Eye (tissue), 1 donor: ENCODE measurements around the gene SP140.
"Not testable (repeated sequence)": the region's sequence is repeated elsewhere in the genome, so short reads cannot be mapped to it uniquely, and the experiment has no call there.

Experiments
- DNase-seq: peaks from one replicate; pipeline ENCODE4 v3.0.0-alpha.2; 2015

The SP140 gene

GRCh38 chr2:230327418-230328154 lies 102.0 kb downstream of the SP140 start:
- no peak for DNase-seq

- no peak for DNase-seq
Observed at GRCh38 chr2:230328155-230328458, 102.6 kb downstream of the SP140 start.

DNA sequence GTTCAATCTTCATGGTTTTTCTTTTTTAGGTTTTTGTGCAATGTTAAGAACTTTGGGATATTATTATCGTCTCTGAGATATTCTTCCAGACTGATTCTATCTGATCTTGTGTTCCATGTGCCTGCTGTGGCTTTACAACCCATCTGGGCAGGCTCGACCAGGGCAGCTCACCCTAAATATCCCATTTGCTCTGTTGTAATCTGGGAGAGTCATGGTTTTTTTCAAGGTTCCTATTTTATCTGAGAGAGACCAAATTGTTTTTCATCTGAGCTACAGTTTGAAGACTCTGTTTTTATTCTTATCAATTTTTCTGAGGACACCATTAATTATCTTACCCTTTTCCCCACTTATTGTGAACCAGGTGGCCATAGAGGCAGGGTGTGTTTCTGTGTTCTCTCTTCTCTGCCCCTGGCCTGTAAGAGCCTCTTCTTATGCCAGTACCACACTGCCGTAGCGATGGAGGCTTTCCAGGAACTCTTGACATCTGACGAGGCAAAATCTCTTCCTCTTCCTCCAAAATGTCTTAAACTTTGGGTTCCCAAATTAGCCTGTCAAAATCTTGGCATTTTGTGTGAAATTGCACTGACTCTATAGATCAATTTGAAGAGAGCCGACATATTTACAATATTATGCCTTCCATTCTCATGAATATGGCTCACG lies 104.5 kb downstream of the SP140 start:
- DNase-seq: no peak

GRCh38 chr2:230330725-230331124 lies 105.2 kb downstream of the SP140 start:
- DNase-seq: no peak

GRCh38 chr2:230335461-230335863 lies 109.9 kb downstream of the SP140 start:
- no peak for DNase-seq

- DNase-seq: no peak
Observed at GRCh38 chr2:230335864-230336506, 110.4 kb downstream of the SP140 start.

DNA sequence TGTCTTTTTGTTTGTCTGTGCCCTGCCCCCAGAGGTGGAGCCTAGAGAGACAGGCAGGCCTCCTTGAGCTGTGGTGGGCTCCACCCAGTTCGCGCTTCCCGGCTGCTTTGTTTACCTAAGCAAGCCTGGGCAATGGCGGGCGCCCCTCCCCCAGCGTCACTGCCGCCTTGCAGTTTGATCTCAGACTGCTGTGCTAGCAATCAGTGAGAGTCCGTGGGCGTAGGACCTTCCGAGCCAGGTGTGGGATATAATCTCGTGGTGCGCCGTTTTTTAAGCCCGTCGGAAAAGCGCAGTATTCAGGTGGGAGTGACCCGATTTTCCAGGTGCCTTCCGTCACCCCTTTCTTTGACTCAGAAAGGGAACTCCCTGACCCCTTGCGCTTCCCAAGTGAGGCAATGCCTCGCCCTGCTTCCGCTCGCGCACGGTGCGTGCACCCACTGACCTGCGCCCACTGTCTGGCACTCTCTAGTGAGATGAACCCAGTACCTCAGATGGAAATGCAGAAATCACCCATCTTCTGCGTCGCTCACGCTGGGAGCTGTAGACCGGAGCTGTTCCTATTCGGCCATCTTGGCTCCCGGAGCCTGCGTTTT lies 116.5 kb downstream of the SP140 start:
- DNase-seq: not testable (repeated sequence)

DNA sequence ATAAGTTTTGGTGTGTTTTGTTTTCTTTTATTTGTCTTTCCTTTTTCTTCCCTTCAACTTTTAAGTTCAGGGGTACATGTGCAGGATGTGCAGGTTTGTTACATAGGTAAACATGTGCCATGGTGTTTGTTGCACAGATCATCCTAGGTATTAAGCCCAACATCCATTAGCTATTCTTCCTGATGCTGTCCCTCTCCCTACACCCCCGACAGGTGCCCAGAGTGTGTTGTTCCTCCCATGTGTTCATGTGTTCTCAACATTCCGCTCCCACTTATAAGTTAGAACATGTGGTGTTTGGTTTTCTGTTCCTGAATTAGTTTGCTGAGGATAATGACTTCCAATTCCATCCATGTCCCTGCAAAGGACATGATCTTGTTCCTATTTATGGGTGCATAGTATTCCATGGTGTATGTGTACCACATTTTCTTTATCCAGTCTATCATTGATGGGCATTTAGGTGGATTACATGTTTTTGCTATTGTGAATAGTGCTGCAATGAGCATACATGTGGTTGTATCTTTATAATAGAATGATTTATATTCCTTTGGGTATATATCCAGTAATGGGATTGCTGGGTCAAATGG lies 117.6 kb downstream of the SP140 start:
- not testable (repeated sequence) for DNase-seq

GRCh38 chr2:230343747-230344146 lies 118.2 kb downstream of the SP140 start:
- DNase-seq: no peak

DNA sequence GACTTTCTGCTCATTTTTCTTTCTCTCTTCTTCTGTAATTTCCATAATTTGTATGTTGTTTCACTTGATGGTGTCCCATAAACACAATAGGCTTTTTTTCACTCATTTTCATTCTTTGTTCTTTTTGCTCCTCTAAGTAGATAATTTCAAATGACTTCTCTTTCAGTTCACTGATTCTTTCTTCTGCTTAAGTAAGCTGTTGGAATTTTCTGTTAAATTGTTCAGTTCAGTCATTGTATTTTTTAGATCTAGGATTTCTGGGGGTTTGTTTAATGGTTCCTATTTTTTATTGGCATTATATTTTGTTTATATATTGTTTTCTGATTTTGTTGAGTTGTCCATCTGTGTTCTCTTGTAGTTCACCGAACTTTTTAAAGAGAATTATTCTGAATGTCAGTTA lies 120.9 kb downstream of the SP140 start:
- DNase-seq: no peak

GRCh38 chr2:230346921-230347533 lies 121.5 kb downstream of the SP140 start:
- no peak for DNase-seq

DNA sequence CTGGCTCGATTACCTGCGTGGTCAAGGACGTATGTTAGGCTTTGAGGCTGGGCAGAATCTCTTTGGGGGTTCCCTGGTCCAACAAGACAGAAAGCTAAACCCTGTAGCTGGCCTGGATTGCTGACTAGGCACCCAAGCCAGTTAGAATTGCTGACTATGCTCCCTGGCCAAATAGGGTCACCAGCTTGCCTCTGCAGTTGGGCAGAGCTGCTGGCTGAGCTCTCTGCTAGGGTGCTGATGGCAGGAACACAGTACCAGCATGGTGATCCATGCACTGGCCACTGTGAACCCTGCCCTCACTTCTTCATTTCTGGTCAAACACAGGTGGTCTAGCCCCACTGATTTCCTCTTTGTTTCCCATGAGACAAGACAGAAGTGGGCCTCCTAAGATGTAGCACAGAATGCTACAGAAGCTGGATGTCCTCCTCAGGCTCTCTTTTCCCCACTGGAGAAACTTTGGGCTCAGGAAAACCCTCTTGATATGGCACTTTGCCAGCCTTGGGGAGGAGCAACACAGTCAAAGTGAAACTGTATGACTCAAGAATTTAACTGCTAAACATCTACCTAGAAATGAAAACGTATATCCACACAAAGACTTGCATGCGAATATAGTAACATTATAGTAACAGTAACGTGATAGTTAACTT lies 122.2 kb downstream of the SP140 start:
- no peak for DNase-seq

- no peak for DNase-seq
Observed at GRCh38 chr2:230348787-230349186, 123.3 kb downstream of the SP140 start.

GRCh38 chr2:230356084-230356483 lies 130.5 kb downstream of the SP140 start:
- DNase-seq: no peak

- DNase-seq: no peak
Observed at GRCh38 chr2:230358305-230358704, 132.8 kb downstream of the SP140 start.

GRCh38 chr2:230360028-230360427 lies 134.5 kb downstream of the SP140 start:
- DNase-seq: no peak

- no peak for DNase-seq
Observed at GRCh38 chr2:230362030-230362691, 136.6 kb downstream of the SP140 start.
